GM12873 (cell line): ENCODE results near the gene ABHD17A.

Experiments
- TF ChIP-seq, protein P1 (sequence below): IDR thresholded peaks from 2 replicates; pipeline ENCODE4 v1.5.1; 2012; ENCODE audit warnings: low read depth, mild to moderate bottlenecking, moderate library complexity, low read length, control low read depth; ENCODE audit not compliant: insufficient read depth; ENCODE audit errors: missing control alignments

The ABHD17A gene

DNA sequence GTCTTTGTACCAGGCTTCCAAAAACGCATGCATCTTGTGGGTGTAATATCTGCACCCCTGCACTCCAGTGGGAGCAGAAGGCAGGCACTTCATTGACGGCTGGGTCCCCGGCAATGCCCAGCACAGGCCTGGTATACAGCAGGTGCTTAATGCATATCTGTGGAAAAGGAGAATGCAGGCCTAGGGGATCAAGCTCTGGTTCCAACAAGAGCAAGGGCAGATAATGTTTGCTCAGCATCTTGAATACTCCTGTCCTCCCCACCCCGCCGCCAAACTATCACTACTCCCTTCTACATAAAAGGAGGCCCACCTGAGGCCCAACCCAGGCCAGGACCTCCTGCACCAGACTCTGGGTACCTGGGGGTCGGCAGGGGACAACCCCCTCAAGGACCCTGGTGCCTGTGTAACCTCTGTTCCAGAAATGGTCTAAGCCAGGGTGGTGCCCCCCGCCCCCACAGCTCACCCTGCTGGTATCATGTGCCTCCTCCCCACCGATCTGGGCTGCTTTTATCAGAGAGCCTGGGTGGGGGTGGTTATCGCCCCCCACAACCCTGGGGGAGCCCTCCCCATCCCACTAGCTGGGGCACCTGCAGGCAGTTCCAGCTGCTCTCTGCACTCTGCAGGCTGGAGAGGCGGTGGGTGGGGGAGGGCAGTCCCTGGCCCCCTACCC is 26.7 kb downstream of the ABHD17A start:
- TF ChIP-seq, protein P1, sequence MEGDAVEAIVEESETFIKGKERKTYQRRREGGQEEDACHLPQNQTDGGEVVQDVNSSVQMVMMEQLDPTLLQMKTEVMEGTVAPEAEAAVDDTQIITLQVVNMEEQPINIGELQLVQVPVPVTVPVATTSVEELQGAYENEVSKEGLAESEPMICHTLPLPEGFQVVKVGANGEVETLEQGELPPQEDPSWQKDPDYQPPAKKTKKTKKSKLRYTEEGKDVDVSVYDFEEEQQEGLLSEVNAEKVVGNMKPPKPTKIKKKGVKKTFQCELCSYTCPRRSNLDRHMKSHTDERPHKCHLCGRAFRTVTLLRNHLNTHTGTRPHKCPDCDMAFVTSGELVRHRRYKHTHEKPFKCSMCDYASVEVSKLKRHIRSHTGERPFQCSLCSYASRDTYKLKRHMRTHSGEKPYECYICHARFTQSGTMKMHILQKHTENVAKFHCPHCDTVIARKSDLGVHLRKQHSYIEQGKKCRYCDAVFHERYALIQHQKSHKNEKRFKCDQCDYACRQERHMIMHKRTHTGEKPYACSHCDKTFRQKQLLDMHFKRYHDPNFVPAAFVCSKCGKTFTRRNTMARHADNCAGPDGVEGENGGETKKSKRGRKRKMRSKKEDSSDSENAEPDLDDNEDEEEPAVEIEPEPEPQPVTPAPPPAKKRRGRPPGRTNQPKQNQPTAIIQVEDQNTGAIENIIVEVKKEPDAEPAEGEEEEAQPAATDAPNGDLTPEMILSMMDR = no peak

DNA sequence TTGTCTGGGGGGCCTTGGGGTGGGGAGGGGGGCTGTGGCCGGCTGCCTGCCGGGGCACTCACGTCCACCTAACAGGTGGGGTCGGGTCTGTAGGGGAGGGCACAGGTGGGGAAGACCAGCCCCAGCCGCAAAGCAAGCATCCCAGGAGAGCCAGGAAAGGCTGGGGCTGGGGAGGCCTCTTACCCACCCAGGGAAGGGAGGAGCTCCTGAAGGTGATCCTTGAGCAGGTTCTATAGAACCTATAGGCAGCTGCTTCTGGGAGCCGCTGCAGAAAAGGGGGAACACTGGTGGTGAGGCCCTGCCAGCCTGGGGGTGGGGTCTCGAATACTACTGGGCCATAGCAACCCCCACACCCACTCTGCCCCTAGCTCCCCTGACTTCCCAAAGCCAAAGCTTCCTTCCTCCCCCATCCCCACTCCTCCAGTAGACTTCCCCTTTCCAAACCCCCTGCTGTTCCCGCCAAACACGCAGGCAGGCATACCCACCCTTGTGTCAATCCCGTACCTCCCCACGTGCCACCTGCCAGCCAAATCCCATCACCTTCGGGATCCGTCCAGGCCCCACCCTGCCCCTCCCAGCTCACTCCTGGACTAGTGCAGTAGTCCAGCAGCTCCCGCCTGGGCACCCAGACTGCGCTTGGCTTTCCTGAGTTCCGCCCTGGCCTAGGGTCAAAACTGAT is 27.5 kb downstream of the ABHD17A start:
- TF ChIP-seq, protein P1 = no peak

DNA sequence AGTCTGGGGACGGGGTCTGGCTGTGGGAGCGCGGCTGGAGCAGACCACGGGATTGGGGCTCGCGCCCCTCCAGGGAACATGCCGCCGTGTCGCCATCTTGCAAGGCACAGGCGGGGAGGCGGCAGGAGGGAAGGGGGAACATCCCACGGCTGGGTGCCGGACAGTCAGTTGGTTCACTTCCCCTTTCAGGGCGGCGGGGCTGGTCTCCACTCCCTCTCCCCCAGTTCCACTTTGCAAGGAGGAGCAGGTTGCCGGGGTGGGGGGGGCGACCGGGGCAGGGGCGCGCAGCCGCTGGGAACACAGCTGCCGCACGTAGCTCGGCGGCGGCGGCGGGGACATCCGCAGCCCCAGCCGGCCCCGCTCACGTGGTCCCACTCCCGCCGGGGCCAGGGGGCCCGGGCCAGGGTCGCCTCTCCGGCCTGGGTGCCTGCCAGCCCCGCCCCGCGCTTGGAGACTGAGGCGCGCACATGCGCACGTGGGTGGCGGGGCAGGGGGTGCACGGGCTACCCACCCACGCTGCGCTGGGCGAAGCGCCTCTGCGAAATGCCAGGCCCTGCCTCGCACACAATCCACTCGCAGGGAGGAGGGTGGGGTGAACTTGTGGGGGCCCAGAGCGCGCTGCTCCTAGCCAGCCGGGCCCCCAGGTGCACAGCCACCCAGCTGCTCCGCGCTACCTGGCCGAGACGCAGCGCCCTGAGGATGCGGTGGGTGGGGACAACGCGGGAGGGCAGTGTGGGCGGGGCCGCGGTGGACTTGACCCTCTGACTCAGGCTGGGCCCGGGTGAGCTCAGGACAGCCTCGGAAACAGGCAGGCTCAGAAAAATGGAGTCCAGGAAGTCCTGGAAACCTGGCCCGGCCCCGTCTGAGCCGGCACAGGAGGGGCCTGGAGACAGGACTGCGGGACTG is 28.3 kb downstream of the ABHD17A start:
- TF ChIP-seq, protein P1 = no peak

DNA sequence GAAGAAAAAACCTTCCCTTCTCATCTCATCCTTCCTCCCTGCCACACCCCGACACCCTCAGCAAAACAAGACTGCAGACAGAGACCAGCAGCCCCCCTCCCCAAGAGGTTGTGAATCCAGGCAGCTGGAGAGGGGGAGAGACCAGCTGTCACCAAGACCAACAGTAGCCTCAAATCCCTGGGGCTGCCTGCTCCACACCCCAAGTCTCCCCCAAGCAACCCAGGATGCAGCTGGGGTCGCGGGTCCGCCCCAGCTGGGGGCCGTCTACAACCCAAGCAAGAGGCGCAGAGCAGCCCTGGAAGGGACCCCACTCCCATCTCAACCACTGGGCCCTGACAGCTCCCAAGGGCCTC is 29.0 kb downstream of the ABHD17A start:
- TF ChIP-seq, protein P1 = no peak

DNA sequence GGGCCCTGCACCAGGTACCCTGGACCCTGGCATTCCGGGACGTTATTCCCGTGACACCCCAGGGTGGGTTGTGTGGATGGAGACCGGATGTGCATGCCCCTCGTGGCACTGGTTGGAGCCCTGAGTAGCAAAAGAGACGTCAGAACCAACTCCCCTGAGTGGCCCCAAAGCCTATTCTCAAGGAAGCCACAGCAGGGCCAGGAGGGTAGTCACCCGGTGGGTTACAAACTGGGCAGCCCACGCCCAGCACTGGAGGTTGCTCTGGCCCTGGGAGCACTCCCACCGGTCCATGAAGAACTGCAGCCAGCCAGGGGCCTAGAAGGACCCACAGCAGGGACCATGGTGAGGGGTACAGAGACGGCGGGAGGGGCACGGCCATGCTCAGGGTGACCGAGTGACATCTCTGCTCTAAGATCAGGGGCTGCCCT is 29.5 kb downstream of the ABHD17A start:
- TF ChIP-seq, protein P1 = no peak

DNA sequence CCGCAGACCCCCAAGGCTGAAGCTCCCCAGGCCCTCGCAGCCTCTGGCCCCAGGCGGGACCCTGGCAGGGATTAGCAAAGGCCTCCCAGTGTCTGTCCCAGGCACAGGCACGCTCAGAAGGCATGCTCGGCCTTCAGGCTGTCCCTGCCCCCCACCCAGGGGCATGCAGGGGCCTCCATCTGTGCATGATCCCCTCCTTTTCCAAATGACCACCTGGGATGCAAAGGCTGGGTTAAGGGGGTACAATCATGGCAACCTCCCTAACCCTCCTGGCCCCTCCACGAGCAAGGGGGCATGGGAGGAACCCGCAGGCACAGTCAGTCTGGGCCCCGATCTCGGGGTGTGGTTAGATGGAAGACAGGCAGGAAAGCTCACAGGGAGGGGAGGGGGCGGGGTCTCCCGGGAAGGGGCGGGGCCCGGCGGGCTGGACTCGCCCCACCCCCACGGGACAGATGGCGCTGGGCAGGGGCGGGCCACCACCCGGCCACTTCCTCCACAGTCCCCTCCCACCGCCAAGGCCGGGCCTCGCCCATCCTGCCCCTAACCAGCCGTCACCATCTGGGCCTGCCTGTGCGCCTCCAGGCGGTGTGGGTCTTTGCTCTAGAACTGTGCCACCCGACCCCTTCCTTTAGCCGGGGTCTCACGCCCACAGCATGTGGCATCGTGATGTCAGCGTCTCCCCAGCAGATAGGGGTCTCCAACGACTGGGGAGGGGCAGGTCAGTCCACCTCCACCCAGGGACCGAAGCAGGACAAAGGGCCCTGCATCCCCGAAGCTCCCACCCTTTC is 30.1 kb downstream of the ABHD17A start:
- TF ChIP-seq, protein P1 = no peak
